HG03354 (cell line): ENCODE measurements around the gene TPRG1L.
"Not testable (repeated sequence)": the region's sequence is repeated elsewhere in the genome, so short reads cannot be mapped to it uniquely, and the experiment has no call there.

ENCODE experiments used
- ATAC-seq: cut with Tn5 transposase; IDR thresholded peaks from one replicate; pipeline ENCODE4 v1.9.1; 2021; ENCODE audit warnings: mild to moderate bottlenecking; ENCODE audit not compliant: unreplicated experiment, poor library complexity, severe bottlenecking

TPRG1L gene

GRCh38 chr1:3622102-3622501 is 2.7 kb upstream of the TPRG1L start:
- ATAC-seq = not testable (repeated sequence)

GRCh38 chr1:3623441-3624199 is 1.2 kb upstream of the TPRG1L start:
- no peak for ATAC-seq

- peak; percentile 16 for ATAC-seq
Observed at GRCh38 chr1:3625151-3625907, 514 bp downstream of the TPRG1L start.

- ATAC-seq = no peak
Observed at GRCh38 chr1:3626025-3626424, 1.2 kb downstream of the TPRG1L start.

- ATAC-seq = no peak
Observed at GRCh38 chr1:3627515-3628253, 2.9 kb downstream of the TPRG1L start.

- no peak for ATAC-seq
Observed at GRCh38 chr1:3628445-3628844, 3.6 kb downstream of the TPRG1L start.

- ATAC-seq = no peak
Observed at GRCh38 chr1:3629561-3630160, 4.8 kb downstream of the TPRG1L start.

- ATAC-seq = no peak
Observed at GRCh38 chr1:3630161-3630611, 5.4 kb downstream of the TPRG1L start.

- ATAC-seq = no peak
Observed at GRCh38 chr1:3630914-3631313, 6.1 kb downstream of the TPRG1L start.

- ATAC-seq = no peak
Observed at GRCh38 chr1:3631320-3632260, 6.8 kb downstream of the TPRG1L start.

- ATAC-seq = no peak
Observed at GRCh38 chr1:3632298-3632697, 7.5 kb downstream of the TPRG1L start.

- ATAC-seq = no peak
Observed at GRCh38 chr1:3632716-3633343, 8.0 kb downstream of the TPRG1L start.

GRCh38 chr1:3633344-3634058 is 8.7 kb downstream of the TPRG1L start:
- ATAC-seq = no peak

- ATAC-seq = no peak
Observed at GRCh38 chr1:3634059-3634800, 9.4 kb downstream of the TPRG1L start.

- ATAC-seq = no peak
Observed at GRCh38 chr1:3636080-3636479, 11.3 kb downstream of the TPRG1L start.

GRCh38 chr1:3636531-3636930 is 11.7 kb downstream of the TPRG1L start:
- ATAC-seq = no peak

GRCh38 chr1:3638027-3638426 is 13.2 kb downstream of the TPRG1L start:
- no peak for ATAC-seq
